Natural killer cell (primary cell): ENCODE data around the gene DOC2A. TPM values are rescaled to one million over a fixed set of nuclear protein-coding genes. Genes with fewer than 3 reads are reported as not detected.

ENCODE experiments used
- ATAC-seq, 3 donors: fragments of 150-1000 bp in 2 of 3; fragments of 200-7000 bp in 1 of 3; cut with Tn5 transposase; 1 replicate in 1 of 3; 2 replicates in 2 of 3; pipeline ENCODE4 v1.10.0; 2021; ENCODE audit warnings: mild to moderate bottlenecking in 2 of 3, moderate library complexity in 2 of 3
- DNase-seq, 2 donors: peaks; one replicate each; pipeline versions ENCODE4 v3.0.0 to v3.0.0-alpha.2; 2013 to 2021; ENCODE audit warnings: mixed read lengths in 1 of 2
- H3K27ac ChIP-seq: one replicate; pipeline ENCODE4 v1.5.1; 2013; ENCODE audit warnings: mild to moderate bottlenecking, low read length
- H3K27me3 ChIP-seq: one replicate; pipeline ENCODE4 v1.6.1; 2013; ENCODE audit warnings: low read length; ENCODE audit not compliant: control insufficient read depth, insufficient read depth
- H3K36me3 ChIP-seq: one replicate; pipeline ENCODE4 v1.6.1; 2013; ENCODE audit warnings: low read length; ENCODE audit not compliant: control insufficient read depth, insufficient read depth
- H3K4me1 ChIP-seq: one replicate; pipeline ENCODE4 v1.6.1; 2013; ENCODE audit warnings: low read length; ENCODE audit not compliant: control insufficient read depth, insufficient read depth
- H3K4me3 ChIP-seq: one replicate; pipeline ENCODE4 v1.5.1; 2013; ENCODE audit warnings: low read length
- H3K9me3 ChIP-seq: one replicate; pipeline ENCODE4 v1.6.1; 2013; ENCODE audit warnings: low read length; ENCODE audit not compliant: control insufficient read depth, insufficient read depth
- H3K27ac Mint-ChIP-seq, 2 donors: one replicate each; pipeline ENCODE4 v1.8.0; 2022; ENCODE audit warnings: mild to moderate bottlenecking in 2 of 2, mixed read lengths in 2 of 2, moderate library complexity in 1 of 2
- H3K27me3 Mint-ChIP-seq, 2 donors: one replicate each; pipeline ENCODE4 v1.8.0; 2022; ENCODE audit warnings: low read depth in 2 of 2, mixed read lengths in 2 of 2
- H3K36me3 Mint-ChIP-seq: one replicate; pipeline ENCODE4 v1.8.0; 2022; ENCODE audit warnings: mixed read lengths
- H3K4me1 Mint-ChIP-seq, 2 donors: one replicate each; pipeline ENCODE4 v1.8.0; 2022; ENCODE audit warnings: mixed read lengths in 2 of 2
- H3K4me3 Mint-ChIP-seq: one replicate; pipeline ENCODE4 v1.8.0; 2022; ENCODE audit warnings: mild to moderate bottlenecking, moderate library complexity, mixed read lengths
- H3K9me3 Mint-ChIP-seq, 2 donors: one replicate each; pipeline ENCODE4 v1.8.0; 2022; ENCODE audit warnings: mixed read lengths in 2 of 2
- WGBS: methylation state at CpG from one replicate; pipeline ENCODE4 v1.1.7; 2013; ENCODE audit warnings: missing lambda C conversion rate; ENCODE audit not compliant: insufficient coverage; 5-methylcytosine and 5-hydroxymethylcytosine counted together
- intact Hi-C: fragments of 100-400 bp; cut with micrococcal nuclease; formaldehyde crosslinking; loops from one replicate; pipeline ENCODE4 v1.14.2; 2022
- total RNA-seq, 4 donors: library from RNA; stranded (reverse); fragments of 120-200 nt in 1 of 4; gene quantifications; one replicate each; pipeline versions ENCODE4 v1.2.3 to v1.2.4, GENCODE V29; 2013 to 2022
- TF ChIP-seq, protein P1 (sequence below): fragments of 200-600 bp; IDR thresholded peaks from one replicate; pipeline ENCODE4 v1.8.0; 2022; ENCODE audit warnings: antibody characterized with exemption

DOC2A gene
- total RNA-seq, 3 donors from 2014 or later (not counting 1 experiment from before 2014, with no cell fraction given): not detected

GRCh38 chr16:29975134-29975538 lies 35.7 kb downstream of the DOC2A start:
- H3K36me3 ChIP-seq: peaks cover 19% of the 10 kb centered on the region
- H3K4me3 Mint-ChIP-seq: peak overlapping the region; percentile 95

GRCh38 chr16:29974291-29975133 lies 36.3 kb downstream of the DOC2A start:
- H3K4me3 ChIP-seq: peak overlapping the region; percentile 84
- H3K4me3 Mint-ChIP-seq: peak overlapping the region; percentile 95
- H3K9me3 ChIP-seq: no peaks in the 10 kb centered on the region
- peaks cover 26 to 52% of the 10 kb centered on the region in 2 donors for H3K4me1 Mint-ChIP-seq
- H3K27ac ChIP-seq: peak overlapping the region; percentile 71
- no peaks in the 10 kb centered on the region for H3K27me3 ChIP-seq
- peaks cover 16% of the 10 kb centered on the region for H3K36me3 ChIP-seq
- ATAC-seq (peak in 2 of 3 donors; percentile 7 to 9), DNase-seq (peak in 1 of 2 donors; percentile 53)
- peaks cover 30% of the 10 kb centered on the region for H3K4me1 ChIP-seq
- no peaks in the 10 kb centered on the region for H3K9me3 Mint-ChIP-seq
- no peaks in the 10 kb centered on the region for H3K27me3 Mint-ChIP-seq
- TF ChIP-seq, protein P1, sequence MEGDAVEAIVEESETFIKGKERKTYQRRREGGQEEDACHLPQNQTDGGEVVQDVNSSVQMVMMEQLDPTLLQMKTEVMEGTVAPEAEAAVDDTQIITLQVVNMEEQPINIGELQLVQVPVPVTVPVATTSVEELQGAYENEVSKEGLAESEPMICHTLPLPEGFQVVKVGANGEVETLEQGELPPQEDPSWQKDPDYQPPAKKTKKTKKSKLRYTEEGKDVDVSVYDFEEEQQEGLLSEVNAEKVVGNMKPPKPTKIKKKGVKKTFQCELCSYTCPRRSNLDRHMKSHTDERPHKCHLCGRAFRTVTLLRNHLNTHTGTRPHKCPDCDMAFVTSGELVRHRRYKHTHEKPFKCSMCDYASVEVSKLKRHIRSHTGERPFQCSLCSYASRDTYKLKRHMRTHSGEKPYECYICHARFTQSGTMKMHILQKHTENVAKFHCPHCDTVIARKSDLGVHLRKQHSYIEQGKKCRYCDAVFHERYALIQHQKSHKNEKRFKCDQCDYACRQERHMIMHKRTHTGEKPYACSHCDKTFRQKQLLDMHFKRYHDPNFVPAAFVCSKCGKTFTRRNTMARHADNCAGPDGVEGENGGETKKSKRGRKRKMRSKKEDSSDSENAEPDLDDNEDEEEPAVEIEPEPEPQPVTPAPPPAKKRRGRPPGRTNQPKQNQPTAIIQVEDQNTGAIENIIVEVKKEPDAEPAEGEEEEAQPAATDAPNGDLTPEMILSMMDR: no peak
- peak overlapping the region; percentile 64 to 96 for H3K27ac Mint-ChIP-seq
- H3K36me3 Mint-ChIP-seq: no peaks in the 10 kb centered on the region
- 2% methylated on average over 29 of the region's 31 CpGs for WGBS
- intact Hi-C loops: loop anchor here (5.0 kb wide), 1 partner anchor 167 kb away; the partner anchor contains the start of gene MAZ

More at GRCh38 chr16:29975134-29975538, 35.7 kb downstream of the DOC2A start:
- intact Hi-C loops: no loop called here
- DNase-seq (no peak), ATAC-seq (no peak)
- peak overlapping the region; percentile 64 to 96 for H3K27ac Mint-ChIP-seq
- H3K27me3 Mint-ChIP-seq: no peaks in the 10 kb centered on the region
- Histone ChIP-seq H3K4me3 (no peak overlapping the region), H3K27me3 (no peaks in the 10 kb centered on the region), H3K4me1 (peaks cover 30% of the 10 kb centered on the region), H3K9me3 (no peaks in the 10 kb centered on the region), H3K27ac (peak overlapping the region; percentile 6)
- no peaks in the 10 kb centered on the region for H3K9me3 Mint-ChIP-seq
- 74% methylated on average over 5 of the region's 5 CpGs for WGBS
- H3K36me3 Mint-ChIP-seq: peaks cover 1% of the 10 kb centered on the region
- TF ChIP-seq, protein P1: no peak
- H3K4me1 Mint-ChIP-seq: peaks cover 26 to 52% of the 10 kb centered on the region in 2 donors

DNA sequence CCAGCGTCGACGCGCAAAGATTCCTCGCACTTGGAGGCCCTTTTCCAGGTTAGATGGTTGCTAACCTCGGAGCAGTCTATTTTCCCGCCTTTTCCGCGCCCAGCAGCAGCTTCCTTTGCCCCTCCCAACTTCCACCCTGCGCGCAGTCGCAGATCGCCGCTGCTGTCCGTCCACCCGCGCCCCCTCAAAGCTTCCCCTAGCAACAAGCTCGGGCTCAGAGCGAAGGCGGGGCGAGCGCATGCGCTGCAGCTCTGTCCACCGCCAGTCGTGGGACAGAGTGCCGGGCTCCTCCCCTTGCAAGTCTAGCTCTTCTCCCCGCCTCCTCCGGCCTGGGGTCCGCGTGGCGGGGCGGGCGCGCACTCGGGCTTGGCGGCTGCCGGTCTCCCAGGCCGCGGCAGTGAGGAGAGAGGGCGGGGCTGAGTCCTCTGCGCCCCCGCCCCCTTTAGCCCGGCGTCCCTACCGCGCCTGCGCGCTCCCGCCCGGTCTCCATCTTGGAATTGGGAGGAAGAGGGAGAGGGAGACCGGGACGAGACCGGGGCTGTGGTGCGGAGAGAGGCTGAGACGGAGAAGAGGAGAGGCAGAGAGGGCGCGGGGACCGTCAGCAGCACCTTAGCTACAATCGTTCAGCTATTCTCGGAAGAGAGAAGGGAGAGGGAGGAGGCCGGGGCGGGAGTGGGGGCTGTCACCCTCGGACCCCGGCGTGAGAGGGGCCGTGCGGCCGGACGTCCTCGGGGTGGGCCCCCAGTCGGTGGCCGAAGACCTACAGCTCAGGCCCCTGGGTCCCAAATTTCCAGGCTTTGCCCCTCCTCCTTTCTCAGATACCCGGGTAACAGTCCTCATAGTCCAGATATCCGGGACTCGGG lies 37.2 kb downstream of the DOC2A start, which contains the start of gene TAOK2:
Gene TAOK2, plus strand, starts transcription at position 485 of the 863 bp plus-strand sequence. CDS start 3,905 bp downstream, outside the sequence.
- H3K4me1 Mint-ChIP-seq: peaks cover 28 to 52% of the 10 kb centered on the region in 2 donors
- peak within 1 kb of the TSS; percentile 84 for H3K4me3 ChIP-seq
- peak within 1 kb of the TSS; percentile 71 for H3K27ac ChIP-seq
- H3K27ac Mint-ChIP-seq: peak within 1 kb of the TSS; percentile 64 to 96
- no peaks in the 10 kb centered on the region for H3K27me3 Mint-ChIP-seq
- H3K27me3 ChIP-seq: no peaks in the 10 kb centered on the region
- ATAC-seq (peak; percentile 97 to 99 (median 97)), DNase-seq (peak; percentile 93 to 96)
- H3K9me3 Mint-ChIP-seq: no peaks in the 10 kb centered on the region
- WGBS: 4% methylated on average over 75 of the region's 75 CpGs
- no peaks in the 10 kb centered on the region for H3K9me3 ChIP-seq
- H3K4me1 ChIP-seq: peaks cover 30% of the 10 kb centered on the region
- peaks cover 3% of the 10 kb centered on the region for H3K36me3 Mint-ChIP-seq
- intact Hi-C loops: loop anchor here (1.0 to 5.0 kb wide), 4 partner anchors 12 to 166 kb away; partner anchors contain the start of genes INO80E, KCTD13 and MAZ
- peak within 1 kb of the TSS; percentile 95 for H3K4me3 Mint-ChIP-seq
- TF ChIP-seq, protein P1: no peak
- H3K36me3 ChIP-seq: peaks cover 8% of the 10 kb centered on the region
